HT-29 (cell line): ENCODE measurements around the gene DLK2. TPM values are rescaled to one million over a fixed set of nuclear protein-coding genes. Genes with fewer than 3 reads are reported as not detected.

Source experiments
- DNase-seq: peaks from one replicate; pipeline ENCODE4 v3.0.0-alpha.2; 2015; ENCODE audit warnings: low spot score
- total RNA-seq: library from RNA; depleted of rRNA; stranded (reverse); fragments of >200 nt; shearing (Covaris generic); gene quantifications from 2 replicates; pipeline ENCODE4 v1.2.3, GENCODE V29; 2014

The DLK2 gene
- total RNA-seq, 1 experiment from 2014 or later = 0.10 TPM

DNA sequence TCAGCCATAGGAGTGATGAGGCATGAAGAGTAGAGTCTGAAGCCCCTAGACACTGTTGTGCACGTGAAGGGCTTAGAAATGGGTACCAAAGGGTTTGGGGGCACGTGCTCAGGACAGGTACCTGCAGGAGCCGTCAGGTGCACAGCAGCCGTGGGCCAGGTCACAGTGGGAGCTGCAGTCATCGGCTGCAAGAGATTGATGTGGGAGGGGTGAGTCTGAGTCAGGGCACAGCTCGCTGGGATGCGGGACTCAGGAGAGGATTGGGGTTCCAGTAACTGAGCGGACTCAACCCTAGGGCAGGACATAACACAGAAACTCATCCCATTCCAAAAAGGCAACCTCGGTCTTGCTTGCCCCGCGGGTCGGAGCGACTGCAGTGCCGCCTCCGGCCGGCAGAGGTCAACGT, 1.1 kb downstream of the DLK2 start:
- peak; percentile 74 for DNase-seq

DNA sequence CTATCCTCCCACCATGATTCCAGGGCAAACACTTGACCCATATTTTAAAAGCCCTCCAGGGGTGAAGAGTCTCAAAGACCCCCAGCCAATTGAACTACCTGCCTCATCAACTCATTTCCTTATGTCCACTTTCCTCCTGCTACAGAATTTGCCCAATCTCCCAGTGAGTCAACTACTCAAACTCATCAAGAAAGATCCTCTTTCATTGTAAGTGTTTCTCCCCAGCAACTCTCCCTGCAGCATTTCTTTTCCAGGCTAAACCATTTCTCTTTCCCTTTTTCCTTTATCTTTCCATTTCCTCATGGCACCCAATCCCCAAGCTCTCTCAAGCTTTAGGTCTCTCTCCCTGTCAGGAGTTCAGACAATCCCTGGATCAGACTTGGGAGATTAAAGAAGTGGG, 1.5 kb downstream of the DLK2 start:
- DNase-seq = no peak

DNA sequence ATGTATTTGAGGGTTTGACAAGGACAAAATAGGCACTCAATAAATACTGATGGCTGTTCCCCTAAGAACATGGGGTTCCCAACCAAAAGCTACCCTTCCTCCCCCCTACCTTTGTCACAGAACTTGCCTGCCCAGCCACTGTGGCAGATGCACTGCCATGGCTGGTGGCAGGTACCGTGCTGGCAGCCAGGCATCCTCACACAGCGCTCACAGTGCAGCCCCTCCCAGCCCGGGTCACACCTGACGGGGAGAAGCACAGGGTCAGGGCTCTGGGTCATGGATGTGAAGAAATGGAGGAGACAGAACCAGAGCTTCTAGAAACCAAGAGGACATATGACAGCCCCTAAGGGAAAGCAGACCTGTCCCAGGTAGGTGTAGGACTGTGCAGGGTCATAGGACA, 2.5 kb downstream of the DLK2 start:
- DNase-seq = no peak

DNA sequence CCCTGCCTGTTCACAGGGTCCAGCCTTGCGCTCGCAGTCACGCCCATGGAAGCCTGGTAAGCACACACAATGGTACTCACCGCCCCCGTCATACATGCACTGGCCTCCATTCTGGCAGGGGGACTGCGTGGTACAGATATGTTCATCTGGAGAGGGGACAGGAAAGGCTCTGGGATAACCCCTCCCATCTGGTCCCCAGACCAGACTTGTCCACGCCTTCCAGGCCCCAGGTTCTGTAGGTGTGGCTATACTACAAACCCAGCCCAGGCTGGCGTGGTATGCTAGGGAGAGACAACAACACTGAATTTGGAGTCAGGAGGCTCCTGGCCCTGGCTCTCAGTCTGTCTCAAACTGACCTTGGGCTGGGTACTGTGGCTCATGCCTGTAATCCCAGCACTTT, 3.4 kb downstream of the DLK2 start:
- DNase-seq = no peak

DNA sequence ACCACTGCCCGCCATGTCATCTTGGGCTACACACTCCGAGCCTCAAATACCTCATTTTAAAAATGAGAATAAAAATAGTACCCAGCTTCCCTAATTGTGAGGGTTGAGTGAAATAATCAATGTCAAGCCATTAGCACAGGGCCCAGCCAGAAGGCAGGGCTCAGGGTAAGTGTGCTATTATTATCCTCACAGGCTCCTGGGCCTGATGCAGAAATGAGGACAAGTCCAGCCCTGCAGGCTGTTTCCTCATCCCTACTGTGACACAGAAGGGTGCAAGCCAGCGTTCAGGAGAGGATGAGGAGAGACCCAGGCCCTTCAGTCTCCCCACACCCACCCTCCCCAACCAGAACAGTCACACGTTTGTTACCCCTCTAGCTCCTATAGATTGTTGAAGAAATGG, 4.0 kb downstream of the DLK2 start:
- DNase-seq = no peak

DNA sequence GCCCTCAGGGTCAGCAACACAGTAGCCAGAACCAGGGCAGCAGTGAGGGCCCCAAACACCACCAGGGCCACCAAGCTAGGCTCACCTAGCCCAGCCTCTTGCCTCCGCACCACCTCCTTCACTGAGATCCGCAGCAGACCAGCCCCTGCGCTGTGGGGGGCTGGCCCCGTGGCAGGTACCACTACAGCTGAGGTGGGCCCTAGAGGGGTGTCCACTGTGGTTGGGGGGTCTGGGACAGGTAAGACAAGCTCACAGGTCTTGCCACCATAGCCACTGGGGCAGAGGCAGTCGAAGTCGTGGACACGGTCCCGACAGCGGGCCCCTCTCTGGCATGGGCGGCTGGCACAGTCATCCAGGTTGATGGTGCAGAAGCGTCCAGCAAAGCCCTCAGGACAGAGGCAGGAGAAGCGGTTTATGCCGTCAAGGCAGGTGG, 4.6 kb downstream of the DLK2 start:
- no peak for DNase-seq

DNA sequence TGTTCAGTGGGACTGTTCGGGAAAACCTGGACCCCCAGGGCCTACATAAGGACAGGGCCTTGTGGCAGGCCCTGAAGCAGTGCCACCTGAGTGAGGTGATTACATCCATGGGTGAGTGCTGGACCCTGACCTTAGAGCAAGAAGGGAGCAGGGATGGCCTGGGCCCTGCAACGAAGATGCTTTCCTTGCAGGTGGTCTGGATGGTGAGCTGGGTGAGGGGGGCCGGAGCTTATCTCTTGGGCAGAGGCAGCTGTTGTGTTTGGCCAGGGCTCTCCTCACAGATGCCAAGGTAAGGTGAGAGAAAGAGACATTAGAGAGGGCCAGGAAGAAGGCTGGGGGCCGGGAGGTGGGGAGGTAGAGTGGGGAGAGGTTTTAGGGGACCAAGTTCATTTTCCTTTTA, 6.4 kb downstream of the DLK2 start:
- DNase-seq = no peak

DNA sequence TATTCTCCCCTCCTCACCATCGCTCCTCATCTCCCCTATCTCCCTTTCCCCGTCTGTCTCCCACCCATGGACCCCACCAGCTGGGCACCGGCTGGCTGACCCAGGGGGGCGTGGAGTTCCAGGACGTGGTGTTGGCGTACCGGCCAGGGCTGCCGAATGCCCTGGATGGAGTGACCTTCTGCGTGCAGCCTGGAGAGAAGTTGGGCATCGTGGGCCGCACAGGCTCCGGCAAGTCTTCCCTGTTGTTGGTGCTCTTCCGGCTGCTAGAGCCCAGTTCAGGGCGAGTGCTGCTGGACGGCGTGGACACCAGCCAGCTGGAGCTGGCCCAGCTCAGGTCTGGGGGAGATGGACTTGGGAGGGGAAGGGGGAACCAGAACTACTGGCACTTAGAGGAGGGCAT, 7.7 kb downstream of the DLK2 start:
- DNase-seq = no peak

DNA sequence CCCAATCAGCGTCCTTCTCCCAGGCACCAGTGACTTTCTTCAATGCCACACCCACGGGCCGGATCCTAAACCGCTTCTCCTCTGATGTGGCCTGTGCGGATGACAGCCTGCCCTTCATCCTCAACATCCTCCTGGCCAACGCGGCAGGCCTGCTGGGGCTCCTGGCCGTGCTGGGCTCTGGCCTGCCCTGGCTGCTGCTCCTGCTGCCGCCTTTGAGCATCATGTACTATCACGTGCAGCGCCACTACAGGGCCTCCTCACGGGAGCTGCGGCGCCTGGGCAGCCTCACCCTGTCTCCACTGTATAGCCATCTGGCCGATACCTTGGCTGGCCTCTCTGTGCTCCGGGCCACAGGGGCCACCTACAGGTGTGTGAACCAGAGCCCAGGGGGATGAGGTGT, 9.8 kb downstream of the DLK2 start:
- DNase-seq = no peak

DNA sequence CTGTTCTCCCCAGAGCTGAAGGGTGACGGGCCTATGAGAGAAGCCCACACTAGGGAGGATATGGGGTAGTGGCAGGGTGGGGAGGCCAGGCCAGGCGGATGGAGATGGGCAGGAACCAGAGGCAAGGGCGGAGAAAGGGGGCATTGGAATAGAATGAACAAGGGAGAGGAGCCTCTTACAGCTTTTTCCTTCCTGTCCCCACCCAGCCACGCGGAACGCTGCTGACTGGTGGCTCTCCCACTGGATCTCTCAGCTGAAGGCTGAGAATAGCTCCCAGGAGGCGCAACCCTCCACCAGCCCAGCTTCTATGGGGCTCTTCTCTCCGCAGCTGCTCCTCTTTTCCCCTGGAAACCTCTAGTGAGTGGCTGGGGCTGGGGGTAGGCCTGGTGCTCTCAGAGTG, 10.8 kb downstream of the DLK2 start:
- DNase-seq = no peak

DNA sequence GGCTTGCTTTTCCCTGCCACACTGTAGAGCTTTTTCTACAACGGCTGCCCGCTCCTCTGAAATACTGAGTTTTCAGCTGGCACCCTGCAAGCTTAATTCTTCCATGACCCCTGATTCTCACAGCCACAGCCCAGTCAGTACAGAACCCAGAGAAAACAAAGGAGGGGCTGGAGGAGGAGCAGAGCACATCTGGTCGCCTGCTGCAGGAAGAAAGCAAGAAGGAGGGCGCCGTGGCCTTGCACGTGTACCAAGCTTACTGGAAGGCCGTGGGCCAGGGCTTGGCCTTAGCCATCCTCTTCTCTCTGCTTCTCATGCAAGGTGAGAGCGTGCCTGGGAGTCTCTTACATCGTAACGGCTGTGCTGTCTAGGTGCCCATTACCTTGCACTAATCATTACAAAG, 11.3 kb downstream of the DLK2 start:
- DNase-seq = no peak

DNA sequence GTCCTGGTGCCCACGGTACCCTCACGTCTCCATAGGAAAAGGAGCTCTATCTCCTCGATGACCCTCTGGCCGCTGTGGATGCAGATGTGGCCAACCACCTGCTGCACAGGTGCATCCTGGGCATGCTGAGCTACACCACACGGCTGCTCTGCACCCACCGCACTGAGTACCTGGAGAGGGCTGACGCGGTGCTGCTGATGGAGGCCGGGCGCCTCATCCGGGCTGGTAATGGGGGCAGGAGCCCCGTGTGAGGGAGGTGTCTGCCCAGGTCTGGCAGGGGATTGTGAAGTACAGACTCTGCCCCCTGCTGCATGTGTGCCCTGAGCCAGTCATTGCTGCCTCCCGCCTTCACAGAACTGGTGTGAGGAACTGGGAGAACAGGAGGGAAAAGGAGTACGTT, 12.4 kb downstream of the DLK2 start:
- DNase-seq = no peak

DNA sequence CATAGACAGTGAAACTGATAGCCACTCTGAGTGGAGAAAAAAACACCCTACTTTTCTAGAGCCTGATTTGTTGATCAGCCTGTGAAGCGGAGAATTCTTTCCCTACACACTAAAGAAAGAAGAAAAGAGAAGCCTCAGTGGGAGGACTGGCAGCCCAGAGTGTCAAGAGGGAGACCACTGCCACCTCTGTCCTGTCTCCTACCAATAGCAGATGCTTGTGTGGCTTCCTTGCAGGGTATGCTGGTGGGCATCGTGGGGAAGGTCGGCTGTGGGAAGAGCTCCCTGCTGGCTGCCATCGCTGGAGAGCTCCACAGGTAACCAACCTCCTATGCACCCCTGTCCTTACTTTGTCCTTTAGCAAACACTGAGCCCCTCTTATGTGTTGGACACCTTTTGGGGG, 17.6 kb downstream of the DLK2 start:
- no peak for DNase-seq

DNA sequence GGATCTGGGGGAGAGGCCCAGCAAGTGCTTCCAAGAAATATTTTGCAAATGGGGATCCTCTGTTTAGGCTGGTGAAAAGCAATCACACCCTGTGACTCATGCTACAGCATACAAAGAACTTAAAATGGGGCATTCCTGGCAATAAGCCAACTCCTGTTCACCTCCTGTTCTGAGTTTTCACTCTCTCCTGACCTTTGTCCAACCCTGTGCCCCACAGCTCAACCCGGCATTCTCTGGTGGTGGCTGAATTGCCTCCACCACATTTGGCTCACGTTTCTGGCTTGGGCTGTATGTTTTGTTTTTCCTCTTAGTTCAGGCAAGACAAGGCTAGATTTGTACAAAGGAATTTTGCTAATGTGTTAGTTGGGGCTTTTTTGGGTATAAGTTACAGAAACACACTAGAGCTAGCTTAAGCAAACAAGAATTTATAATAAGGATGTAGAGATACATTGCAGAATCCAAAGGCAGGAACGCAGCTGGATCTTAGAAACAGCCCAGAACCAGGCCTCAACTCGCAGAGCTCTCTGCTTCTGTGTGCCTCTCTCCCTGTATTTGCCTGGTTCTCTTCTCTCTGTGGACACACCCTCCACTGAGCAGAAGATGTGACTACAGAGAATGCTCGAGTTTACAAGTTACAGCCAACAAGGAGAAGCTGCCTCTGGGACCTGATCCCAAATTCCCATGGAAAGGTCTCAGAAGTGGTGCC, 18.6 kb downstream of the DLK2 start:
- DNase-seq = peak; percentile 87

DNA sequence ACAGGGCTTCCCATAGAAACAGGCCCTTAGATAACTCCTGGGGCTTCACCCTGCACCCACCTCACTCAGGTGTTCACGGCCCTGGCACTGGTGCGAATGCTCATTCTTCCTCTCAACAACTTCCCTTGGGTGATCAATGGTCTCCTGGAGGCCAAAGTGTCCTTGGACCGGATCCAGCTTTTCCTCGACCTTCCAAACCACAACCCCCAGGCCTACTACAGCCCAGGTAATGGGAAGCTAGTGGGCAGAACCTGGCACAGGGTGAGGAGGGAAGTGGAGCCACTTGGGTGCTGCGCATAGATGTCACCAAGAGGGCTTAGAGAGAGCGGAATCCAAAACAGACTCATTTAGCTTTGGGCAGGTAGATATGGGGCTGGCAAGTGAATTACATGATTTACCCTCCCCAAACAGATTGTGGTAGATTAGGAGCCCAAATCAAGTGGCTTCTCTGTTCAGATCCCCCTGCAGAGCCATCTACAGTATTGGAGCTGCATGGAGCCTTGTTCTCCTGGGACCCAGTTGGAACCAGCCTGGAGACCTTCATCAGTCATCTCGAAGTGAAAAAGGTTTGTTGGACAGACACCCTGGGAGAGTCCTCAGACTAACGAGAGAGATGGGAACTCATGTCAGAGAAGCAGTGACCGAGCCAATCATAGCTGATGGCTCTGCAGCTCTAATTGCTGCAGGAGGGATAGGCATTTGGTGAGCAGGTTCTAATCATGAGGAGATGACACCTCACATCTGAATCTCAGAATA, 19.5 kb downstream of the DLK2 start:
- DNase-seq = no peak

DNA sequence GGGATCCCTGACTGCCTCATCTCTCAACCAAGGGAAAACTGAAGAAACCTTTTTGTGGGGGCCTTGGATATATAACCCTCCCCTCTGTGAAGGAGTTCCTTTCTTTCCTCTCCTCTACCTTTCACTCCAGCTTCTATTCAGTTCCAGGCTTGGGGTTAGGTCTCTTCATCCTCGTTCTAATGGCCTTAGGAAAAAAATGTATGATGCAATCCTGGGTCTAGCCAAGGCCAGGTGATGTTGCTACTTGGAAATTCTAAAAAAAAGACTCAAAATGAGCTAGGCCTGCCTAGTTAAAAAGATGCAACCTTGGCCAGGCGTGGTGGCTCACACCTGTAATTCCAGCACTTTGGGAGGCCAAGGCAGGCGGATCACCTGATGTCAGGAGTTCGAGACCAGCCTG, 20.4 kb downstream of the DLK2 start:
- DNase-seq = no peak

DNA sequence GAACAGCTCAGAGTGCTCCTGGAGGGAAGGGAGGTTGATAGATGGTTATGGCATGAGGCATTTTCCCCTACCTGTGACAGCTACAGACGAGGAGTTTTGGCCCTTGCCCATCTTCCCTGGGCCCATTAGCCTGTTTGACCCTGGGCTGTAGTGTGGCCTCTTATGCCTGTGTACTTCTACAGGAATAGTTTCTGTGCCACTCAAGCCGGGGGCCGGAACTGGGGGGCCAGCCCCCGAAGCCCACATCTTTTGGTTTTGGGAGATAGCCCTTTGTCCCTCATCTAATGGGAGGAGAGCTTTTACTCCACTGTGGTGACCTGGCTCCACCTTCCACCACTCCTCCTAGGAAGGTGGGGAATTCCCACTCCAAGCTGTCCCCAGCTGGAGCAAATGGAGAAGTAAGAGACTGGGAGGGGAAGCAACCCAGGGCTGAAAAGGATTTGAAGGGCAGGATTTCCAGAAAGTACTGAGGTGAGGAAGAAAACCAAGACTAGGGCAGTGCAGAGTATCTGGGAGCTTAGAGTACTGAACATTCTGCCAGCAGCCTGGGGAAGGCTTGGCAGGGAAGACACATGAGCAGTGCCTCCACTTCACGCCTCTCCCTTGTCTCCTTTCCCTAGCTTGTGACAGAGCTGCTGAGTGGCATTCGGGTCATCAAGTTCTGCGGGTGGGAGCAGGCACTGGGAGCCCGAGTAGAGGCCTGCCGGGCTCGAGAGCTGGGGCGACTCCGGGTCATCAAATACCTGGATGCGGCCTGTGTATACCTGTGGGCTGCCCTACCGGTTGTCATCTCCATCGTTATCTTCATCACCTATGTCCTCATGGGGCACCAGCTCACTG, 21.1 kb downstream of the DLK2 start:
- no peak for DNase-seq

DNA sequence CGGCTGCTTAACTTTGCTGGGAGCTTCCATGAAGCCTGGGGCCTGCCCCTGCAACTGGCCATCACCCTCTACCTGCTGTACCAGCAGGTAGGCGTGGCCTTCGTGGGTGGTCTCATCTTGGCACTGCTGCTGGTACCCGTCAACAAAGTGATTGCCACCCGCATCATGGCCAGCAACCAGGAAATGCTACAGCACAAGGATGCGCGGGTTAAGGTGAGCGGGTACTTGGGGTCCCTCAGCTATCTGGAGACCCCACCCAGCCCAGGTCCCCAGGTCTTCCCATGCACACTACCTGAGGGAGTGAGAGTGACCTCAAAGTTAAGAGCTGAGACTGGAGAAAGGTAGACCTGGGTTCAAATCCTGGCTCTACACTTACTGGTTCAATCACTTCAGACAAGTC, 22.2 kb downstream of the DLK2 start:
- no peak for DNase-seq

DNA sequence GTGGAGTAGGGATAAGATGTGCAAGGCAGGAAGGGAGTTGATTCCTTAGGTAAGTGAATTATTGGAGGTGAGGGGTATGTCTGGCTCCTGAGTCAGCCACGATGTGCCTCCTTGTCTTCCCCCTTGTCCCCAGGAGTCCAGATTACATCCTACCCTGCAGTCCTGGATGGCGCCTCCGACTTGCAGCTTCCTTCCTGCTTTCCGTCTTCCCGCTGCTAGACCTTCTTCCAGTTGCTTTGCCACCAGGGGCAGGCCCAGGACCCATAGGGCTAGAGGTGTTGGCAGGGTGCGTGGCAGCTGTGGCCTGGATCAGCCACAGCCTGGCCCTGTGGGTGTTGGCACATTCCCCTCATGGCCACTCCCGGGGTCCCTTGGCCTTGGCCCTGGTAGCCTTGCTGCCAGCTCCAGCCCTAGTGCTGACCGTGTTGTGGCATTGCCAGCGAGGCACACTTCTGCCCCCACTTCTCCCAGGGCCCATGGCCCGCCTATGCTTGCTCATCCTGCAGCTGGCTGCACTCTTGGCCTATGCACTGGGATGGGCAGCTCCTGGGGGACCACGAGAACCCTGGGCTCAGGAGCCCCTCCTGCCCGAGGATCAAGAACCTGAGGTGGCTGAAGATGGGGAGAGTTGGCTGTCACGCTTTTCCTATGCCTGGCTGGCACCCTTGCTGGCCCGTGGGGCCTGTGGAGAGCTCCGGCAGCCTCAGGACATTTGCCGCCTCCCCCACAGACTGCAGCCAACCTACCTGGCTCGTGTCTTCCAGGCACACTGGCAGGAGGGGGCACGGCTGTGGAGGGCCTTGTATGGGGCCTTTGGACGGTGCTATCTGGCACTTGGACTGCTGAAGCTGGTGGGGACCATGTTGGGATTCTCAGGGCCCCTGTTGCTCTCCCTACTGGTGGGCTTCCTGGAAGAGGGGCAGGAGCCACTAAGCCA, 23.1 kb downstream of the DLK2 start:
- DNase-seq = no peak

DNA sequence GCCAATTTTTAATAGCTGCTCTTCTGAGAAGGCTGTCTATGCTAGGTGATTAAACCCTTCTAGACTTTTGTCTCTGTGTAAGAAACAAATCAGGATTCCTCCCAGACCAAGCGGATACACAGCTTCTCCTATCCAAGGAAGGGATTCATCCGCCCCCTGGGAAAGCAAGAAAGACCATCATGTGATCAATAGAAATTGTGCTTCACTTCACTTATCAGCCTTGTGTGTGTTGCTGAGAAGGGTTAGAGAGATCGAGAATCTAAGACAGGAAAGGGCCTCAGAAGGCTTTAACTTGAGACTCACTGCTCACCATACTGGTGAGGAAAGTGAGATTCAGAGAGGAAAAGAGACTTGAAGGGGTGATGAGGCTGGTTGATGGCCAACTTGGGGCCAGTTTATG, 26.5 kb downstream of the DLK2 start:
- DNase-seq = no peak

DNA sequence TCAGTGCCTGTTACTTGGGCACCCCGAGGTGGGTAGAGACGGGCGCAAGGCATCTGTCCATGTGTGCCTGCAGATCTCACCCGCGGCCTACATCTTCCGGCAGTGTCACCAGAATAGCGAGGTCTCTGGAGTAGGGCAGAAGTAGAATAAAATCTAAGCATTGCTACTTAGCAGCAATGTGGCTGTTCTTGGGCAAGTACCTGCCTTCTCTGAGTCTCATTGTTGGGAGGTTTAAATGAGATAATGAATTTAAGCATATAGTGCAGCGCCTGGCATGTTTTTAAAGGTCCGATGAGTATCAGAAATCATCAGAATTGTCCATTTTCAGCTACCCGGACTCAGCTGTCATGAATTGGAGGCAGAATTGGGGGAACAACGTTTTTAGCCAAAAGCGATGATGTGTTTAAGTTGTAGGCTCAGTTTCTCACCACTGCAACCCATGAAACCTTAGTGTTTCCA, 27.2 kb downstream of the DLK2 start:
- DNase-seq = peak; percentile 23
